OCI-LY3 (cell line): Measurements from ENCODE around the gene AOC3.

ENCODE experiments used
- H2AFZ ChIP-seq: fragments of 200-600, 300-600 bp; shearing (Covaris generic); 2 replicates; pipeline ENCODE4 v1.6.0; 2014; ENCODE audit warnings: antibody characterized with exemption, low read depth, low read length
- H3K27ac ChIP-seq: fragments of 200-600, 300-600 bp; sonication (generic); 2 replicates; pipeline ENCODE4 v1.5.1; 2014; ENCODE audit warnings: mild to moderate bottlenecking, low read length, moderate library complexity, mixed read lengths
- H3K27me3 ChIP-seq: fragments of 200-600, 300-600 bp; sonication (generic); 2 replicates; pipeline ENCODE4 v1.6.1; 2014; ENCODE audit warnings: low read depth, low read length, mixed read lengths
- H3K36me3 ChIP-seq: fragments of 200-600, 300-600 bp; sonication (generic); replicated peaks from 2 replicates; pipeline ENCODE3; 2014; ENCODE audit warnings: low read depth, low read length, mixed read lengths
- H3K4me1 ChIP-seq: fragments of 300-600, 200-600 bp; sonication (generic); 2 replicates; pipeline ENCODE4 v1.6.1; 2014; ENCODE audit warnings: low read length, mixed read lengths
- H3K4me2 ChIP-seq: fragments of 200-600, 300-600 bp; sonication (generic); 2 replicates; pipeline ENCODE4 v1.6.1; 2014; ENCODE audit warnings: low read length, mixed read lengths
- H3K4me3 ChIP-seq: fragments of 300-600, 200-600 bp; sonication (generic); 2 replicates; pipeline ENCODE4 v1.5.1; 2014; ENCODE audit warnings: antibody characterized with exemption, mild to moderate bottlenecking, low read length, moderate library complexity
- H3K79me2 ChIP-seq: fragments of 300-600, 200-600 bp; shearing (Covaris generic); 2 replicates; pipeline ENCODE4 v1.6.1; 2014; ENCODE audit warnings: mild to moderate bottlenecking, low read length, mixed read lengths
- H3K9ac ChIP-seq: fragments of 300-600, 200-600 bp; shearing (Covaris generic); 2 replicates; pipeline ENCODE4 v1.6.0; 2014; ENCODE audit warnings: mild to moderate bottlenecking, low read length, moderate library complexity
- H3K9me3 ChIP-seq: fragments of 200-600, 300-600 bp; shearing (Covaris generic); 2 replicates; pipeline ENCODE4 v1.6.1; 2014; ENCODE audit warnings: low read length, mixed read lengths; ENCODE audit not compliant: insufficient read depth
- H4K20me1 ChIP-seq: fragments of 200-600, 300-600 bp; sonication (generic); 2 replicates; pipeline ENCODE4 v1.6.1; 2016; ENCODE audit warnings: low read length, mixed read lengths; ENCODE audit not compliant: insufficient read depth
- EZH2phosphoT487 ChIP-seq: fragments of 200-600 bp; shearing (Covaris generic); IDR thresholded peaks from 2 replicates; pipeline ENCODE4 v1.6.1; 2018; ENCODE audit warnings: antibody characterized with exemption, mixed run types, low read depth
- TF ChIP-seq, protein P1 (sequence below): fragments of 200-600, 300-600 bp; sonication (generic); IDR thresholded peaks from 2 replicates; pipeline ENCODE4 v1.5.1; 2014; ENCODE audit warnings: antibody characterized with exemption, low read length, low read depth

Gene AOC3

DNA sequence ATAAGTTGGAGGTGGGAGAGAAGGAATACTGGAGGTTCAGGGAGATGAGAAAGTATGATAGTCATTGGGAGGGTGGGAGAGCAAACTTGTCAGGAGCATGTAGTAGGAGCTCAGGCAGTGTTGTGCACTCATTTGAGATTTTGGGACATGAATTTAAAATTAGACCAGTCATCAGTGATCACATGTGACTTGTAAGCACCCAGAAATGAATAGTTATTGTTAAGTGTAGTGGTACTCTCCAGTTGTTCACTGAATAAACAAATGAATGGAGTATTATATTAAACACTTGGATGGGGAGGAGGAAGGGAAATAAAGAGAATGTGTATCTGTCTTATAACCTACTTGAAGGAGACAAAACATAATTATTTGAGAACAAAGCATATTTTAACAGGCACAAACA lies 20.0 kb upstream of the AOC3 start:
- no peaks in the 10 kb centered on the region for H3K27me3 ChIP-seq
- peaks cover 11% of the 10 kb centered on the region for H3K36me3 ChIP-seq
- H3K4me2 ChIP-seq = no peak overlapping the region
- no peak overlapping the region for H3K4me3 ChIP-seq
- peaks cover 13% of the 10 kb centered on the region for H3K4me1 ChIP-seq
- H3K79me2 ChIP-seq = peaks cover 40% of the 10 kb centered on the region
- no peak overlapping the region for H3K27ac ChIP-seq
- no peaks in the 10 kb centered on the region for H4K20me1 ChIP-seq
- H3K9me3 ChIP-seq = no peaks in the 10 kb centered on the region
- TF ChIP-seq, protein P1, sequence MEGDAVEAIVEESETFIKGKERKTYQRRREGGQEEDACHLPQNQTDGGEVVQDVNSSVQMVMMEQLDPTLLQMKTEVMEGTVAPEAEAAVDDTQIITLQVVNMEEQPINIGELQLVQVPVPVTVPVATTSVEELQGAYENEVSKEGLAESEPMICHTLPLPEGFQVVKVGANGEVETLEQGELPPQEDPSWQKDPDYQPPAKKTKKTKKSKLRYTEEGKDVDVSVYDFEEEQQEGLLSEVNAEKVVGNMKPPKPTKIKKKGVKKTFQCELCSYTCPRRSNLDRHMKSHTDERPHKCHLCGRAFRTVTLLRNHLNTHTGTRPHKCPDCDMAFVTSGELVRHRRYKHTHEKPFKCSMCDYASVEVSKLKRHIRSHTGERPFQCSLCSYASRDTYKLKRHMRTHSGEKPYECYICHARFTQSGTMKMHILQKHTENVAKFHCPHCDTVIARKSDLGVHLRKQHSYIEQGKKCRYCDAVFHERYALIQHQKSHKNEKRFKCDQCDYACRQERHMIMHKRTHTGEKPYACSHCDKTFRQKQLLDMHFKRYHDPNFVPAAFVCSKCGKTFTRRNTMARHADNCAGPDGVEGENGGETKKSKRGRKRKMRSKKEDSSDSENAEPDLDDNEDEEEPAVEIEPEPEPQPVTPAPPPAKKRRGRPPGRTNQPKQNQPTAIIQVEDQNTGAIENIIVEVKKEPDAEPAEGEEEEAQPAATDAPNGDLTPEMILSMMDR = no peak
- TF ChIP-seq EZH2phosphoT487 = no peak
- H3K9ac ChIP-seq = no peak overlapping the region
- no peak overlapping the region for H2AFZ ChIP-seq

DNA sequence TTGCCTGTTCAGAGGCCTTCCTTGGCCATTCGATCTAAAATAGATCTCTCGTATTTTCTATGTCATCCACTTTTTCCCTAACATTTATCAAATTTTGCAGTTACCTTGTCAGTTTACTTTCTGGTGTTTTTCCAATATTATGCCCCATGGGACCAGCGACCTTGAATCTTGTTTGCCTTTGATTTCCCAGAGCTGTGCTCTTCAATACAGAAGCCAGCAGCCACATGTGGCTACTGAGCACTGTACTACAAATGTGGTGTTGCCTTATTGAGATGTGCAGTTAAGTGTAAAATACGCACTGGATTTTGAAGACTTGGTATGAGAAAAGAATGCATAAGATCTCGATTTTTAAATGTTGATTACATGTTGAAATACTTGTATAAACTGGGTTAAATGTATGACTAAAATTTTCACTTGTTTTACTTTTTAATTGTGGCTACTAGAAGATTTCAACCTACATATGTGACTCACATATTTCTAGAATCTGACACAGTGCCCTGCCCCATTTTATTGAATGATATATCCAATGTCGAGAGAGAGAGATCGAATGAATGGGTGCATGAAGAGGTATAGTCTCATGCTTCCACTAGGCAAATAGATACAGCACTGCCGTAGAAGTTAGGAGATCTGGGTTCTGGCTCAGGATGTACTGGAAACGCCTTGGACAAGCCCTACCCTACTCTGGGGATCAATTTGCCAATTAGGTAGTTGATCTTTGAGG lies 18.6 kb upstream of the AOC3 start:
- peak overlapping the region; percentile 99 for H3K4me3 ChIP-seq
- peaks cover 46% of the 10 kb centered on the region for H3K79me2 ChIP-seq
- peak overlapping the region; percentile 74 for H3K27ac ChIP-seq
- peak overlapping the region; percentile 90 for H2AFZ ChIP-seq
- TF ChIP-seq, protein P1 = no peak
- no peak for TF ChIP-seq EZH2phosphoT487
- no peaks in the 10 kb centered on the region for H3K27me3 ChIP-seq
- peak overlapping the region; percentile 98 for H3K4me2 ChIP-seq
- peaks cover 13% of the 10 kb centered on the region for H3K4me1 ChIP-seq
- H3K9me3 ChIP-seq = no peaks in the 10 kb centered on the region
- no peaks in the 10 kb centered on the region for H4K20me1 ChIP-seq
- peaks cover 16% of the 10 kb centered on the region for H3K36me3 ChIP-seq
- peak overlapping the region; percentile 98 for H3K9ac ChIP-seq

DNA sequence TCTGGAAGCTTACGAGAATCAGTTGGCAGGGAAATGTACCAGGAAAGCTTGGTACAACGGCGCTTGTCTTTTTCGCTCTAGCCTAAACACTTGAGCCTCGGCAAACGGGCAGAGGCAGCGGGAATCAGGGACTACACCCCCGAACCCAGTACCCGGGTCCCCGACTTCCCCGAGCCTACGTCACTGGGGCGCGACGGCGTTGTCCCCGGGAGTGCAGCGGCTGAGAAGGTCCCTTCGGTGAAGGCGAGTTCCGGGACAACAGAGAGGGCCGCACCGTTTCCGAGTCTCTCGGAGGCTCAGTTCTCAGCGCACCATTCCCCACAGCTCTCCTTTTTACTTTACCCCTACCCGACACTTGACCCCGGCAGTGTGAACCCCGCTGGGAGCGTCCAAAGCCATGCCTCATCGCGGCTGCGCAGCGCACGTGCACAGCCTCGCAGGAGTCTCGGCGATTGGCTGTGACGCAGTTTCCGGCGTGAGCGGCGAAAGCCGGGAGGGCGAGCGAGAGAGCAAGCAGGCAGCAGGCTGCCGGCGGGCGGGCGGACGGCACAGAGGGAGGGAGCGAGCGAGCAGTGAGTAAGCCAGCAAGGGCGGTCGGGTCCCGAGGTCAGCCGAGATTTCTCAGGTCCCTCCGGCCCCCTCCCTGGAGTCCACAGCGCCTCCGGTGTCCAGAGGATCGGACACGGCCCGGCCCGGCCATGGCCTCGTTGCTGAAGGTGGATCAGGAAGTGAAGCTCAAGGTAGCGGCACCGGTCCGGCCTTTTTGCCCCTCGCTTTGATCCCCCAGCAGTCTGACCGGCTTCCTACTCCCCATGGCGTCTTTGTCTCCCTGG lies 17.8 kb upstream of the AOC3 start, which contains the start of gene PSME3:
PSME3 (plus strand) TSS at position 464 of the 833 bp plus-strand sequence; CDS start at position 699, 235 bp downstream.
- Histone ChIP-seq H3K4me3 (peak within 1 kb of the TSS; percentile 99), H3K36me3 (peaks cover 23% of the 10 kb centered on the region), H3K4me2 (peak within 1 kb of the TSS; percentile 98), H3K4me1 (peaks cover 13% of the 10 kb centered on the region), H3K9me3 (no peaks in the 10 kb centered on the region), H3K27me3 (no peaks in the 10 kb centered on the region), H3K9ac (peak within 1 kb of the TSS; percentile 98), H3K27ac (peak within 1 kb of the TSS; percentile 74), H2AFZ (peak within 1 kb of the TSS; percentile 90), H3K79me2 (peaks cover 53% of the 10 kb centered on the region), H4K20me1 (no peaks in the 10 kb centered on the region; the same call in 1 of the 2 replicates)
- TF ChIP-seq, protein P1 = no peak
- no peak for TF ChIP-seq EZH2phosphoT487

DNA sequence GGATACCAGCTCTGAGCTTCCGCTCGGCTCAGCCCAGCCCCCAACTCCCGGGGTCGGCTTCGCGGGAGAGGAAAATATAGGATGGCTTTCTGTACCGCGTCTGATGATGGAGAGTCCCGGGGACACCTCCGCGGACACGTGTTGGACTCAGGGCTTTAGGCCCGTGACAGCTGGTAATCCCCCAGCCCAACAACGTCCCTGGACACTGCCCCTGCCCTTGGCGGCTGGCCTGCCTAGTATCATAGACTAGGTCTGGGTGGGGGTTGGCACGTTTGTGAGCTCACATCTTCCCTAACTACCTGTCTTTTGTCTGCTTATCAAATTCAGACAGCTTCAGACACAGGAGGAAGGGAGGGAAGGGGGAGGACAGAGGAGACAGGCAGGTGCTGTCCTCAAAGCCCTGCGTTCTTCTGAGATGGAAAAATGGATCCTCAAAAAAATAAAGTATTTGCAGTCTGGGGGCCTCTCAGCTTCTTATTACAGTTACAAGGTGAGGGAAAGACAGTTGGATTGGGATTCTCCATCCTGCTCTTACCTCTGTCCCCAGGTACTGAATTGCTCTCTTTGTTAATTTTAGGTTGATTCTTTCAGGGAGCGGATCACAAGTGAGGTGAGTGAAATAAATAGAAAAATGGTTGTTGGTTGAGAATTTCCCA lies 17.1 kb upstream of the AOC3 start:
- peak overlapping the region; percentile 98 for H3K4me2 ChIP-seq
- no peaks in the 10 kb centered on the region; the same call in 1 of the 2 replicates for H4K20me1 ChIP-seq
- peaks cover 28% of the 10 kb centered on the region for H3K36me3 ChIP-seq
- H3K4me1 ChIP-seq = peaks cover 13% of the 10 kb centered on the region
- H3K9ac ChIP-seq = peak overlapping the region; percentile 98
- no peak for TF ChIP-seq EZH2phosphoT487
- TF ChIP-seq, protein P1 = no peak
- H3K79me2 ChIP-seq = peaks cover 53% of the 10 kb centered on the region
- H2AFZ ChIP-seq = no peak overlapping the region
- peak overlapping the region; percentile 99 for H3K4me3 ChIP-seq
- no peaks in the 10 kb centered on the region for H3K9me3 ChIP-seq
- peak overlapping the region; percentile 74 for H3K27ac ChIP-seq
- H3K27me3 ChIP-seq = no peaks in the 10 kb centered on the region
